Mammary microvascular endothelial cell (primary cell): Measurements from ENCODE around the gene PHLDA3. TPM values are rescaled to one million over a fixed set of nuclear protein-coding genes. Genes with fewer than 3 reads are reported as not detected.

Experiments used
- total RNA-seq: library from RNA; depleted of rRNA; stranded (reverse); fragments of >200 nt; gene quantifications from 2 replicates; pipeline ENCODE4 v1.2.3, GENCODE V29; 2015

PHLDA3 gene
- total RNA-seq = 67.6 and 85.6 TPM in 2 replicates

GRCh38 chr1:201468844-201469644 is at the start of gene PHLDA3:
Gene PHLDA3 (minus strand): TSS chr1:201469188. CDS start chr1:201468786, 402 bp downstream.

GRCh38 chr1:201506557-201507359 is 37.8 kb upstream of the PHLDA3 start, which contains the start of gene CSRP1:
Gene CSRP1 (minus strand): TSS chr1:201507123. CDS start chr1:201496303, 10,820 bp downstream.

Other genes starting within 250 kb of the PHLDA3 start
- 0.15 TPM in 1 of 2 replicates, not detected in the other for gene PKP1, start 185.7 kb downstream of the PHLDA3 start, total RNA-seq
- not detected in 2 replicates for gene TNNT2, start 91.5 kb downstream of the PHLDA3 start, total RNA-seq
- gene LAD1, start 69.9 kb downstream of the PHLDA3 start, total RNA-seq = not detected in 2 replicates
- not detected in 2 replicates for gene TNNI1, start 47.5 kb downstream of the PHLDA3 start, total RNA-seq
- gene CSRP1, start 37.9 kb upstream of the PHLDA3 start, total RNA-seq = 1,218 and 1,227 TPM in 2 replicates
- gene NAV1, start 69.9 kb upstream of the PHLDA3 start, total RNA-seq = 41.8 and 45.6 TPM in 2 replicates